WTC11 (cell line): ENCODE results near the gene PPOX. TPM values are rescaled to one million over a fixed set of nuclear protein-coding genes. Genes with fewer than 3 reads are reported as not detected.
A peak's percentile ranks its signal among the peaks of the same experiment; 100 is the strongest.

Experiments
- ATAC-seq: fragments of 200-7000 bp; cut with Tn5 transposase; 2 replicates; pipeline ENCODE4 v1.10.0; 2021; ENCODE audit warnings: mild to moderate bottlenecking, moderate library complexity
- CTCF ChIA-PET: fragments of 300-600 bp; sonication (Branson Sonifier 250); formaldehyde crosslinking; loops from one replicate; lab custom pipeline; 2021; ENCODE audit warnings: antibody characterized with exemption; lab: Charles Lee
- POLR2A ChIA-PET: fragments of 350-600 bp; sonication (Branson Sonifier 250); formaldehyde crosslinking; loops from one replicate; lab custom pipeline; 2021; ENCODE audit warnings: antibody characterized with exemption; lab: Charles Lee
- DNase-seq: peaks from one replicate; pipeline ENCODE4 v3.0.0; 2021; ENCODE audit warnings: low spot score
- H3K27ac Mint-ChIP-seq: 2 replicates; pipeline ENCODE4 v1.8.0; 2021; ENCODE audit warnings: mixed read lengths
- H3K27me3 Mint-ChIP-seq: 2 replicates; pipeline ENCODE4 v1.8.0; 2021; ENCODE audit warnings: low read depth, mild to moderate bottlenecking, moderate library complexity, mixed read lengths
- H3K36me3 Mint-ChIP-seq: 2 replicates; pipeline ENCODE4 v1.8.0; 2021; ENCODE audit warnings: mixed read lengths
- H3K4me1 Mint-ChIP-seq: 2 replicates; pipeline ENCODE4 v1.8.0; 2022; ENCODE audit warnings: mixed read lengths
- H3K4me3 Mint-ChIP-seq: 2 replicates; pipeline ENCODE4 v1.8.0; 2021; ENCODE audit warnings: mild to moderate bottlenecking, moderate library complexity, mixed read lengths
- H3K9me3 Mint-ChIP-seq: 2 replicates; pipeline ENCODE4 v1.8.0; 2021; ENCODE audit warnings: mixed read lengths
- E2F5 ChIP-seq: sonication (generic); formaldehyde crosslinking; IDR thresholded peaks from 2 replicates; pipeline ENCODE4 v1.8.1; 2022; ENCODE audit warnings: mild to moderate bottlenecking, moderate library complexity, missing genetic modification reagents
- EMX1 ChIP-seq: fragments of 250-450 bp; sonication (Bioruptor Pico); IDR thresholded peaks from 2 replicates; pipeline ENCODE4 v1.8.0; 2021; ENCODE audit warnings: mild to moderate bottlenecking
- ESRRA ChIP-seq: sonication (generic); formaldehyde crosslinking; IDR thresholded peaks from 2 replicates; pipeline ENCODE4 v1.8.1; 2022; ENCODE audit warnings: mild to moderate bottlenecking, missing genetic modification reagents, borderline replicate concordance
- GABPB1 ChIP-seq: sonication (generic); formaldehyde crosslinking; IDR thresholded peaks from 2 replicates; pipeline ENCODE4 v1.8.1; 2023; ENCODE audit warnings: mild to moderate bottlenecking, missing genetic modification reagents
- GTF2I ChIP-seq: fragments of 250-450 bp; sonication (Bioruptor Pico); conservative IDR thresholded peaks from 2 replicates; pipeline ENCODE4 v1.4.0; 2021; ENCODE audit warnings: mild to moderate bottlenecking
- KAT7 ChIP-seq: sonication (generic); formaldehyde crosslinking; IDR thresholded peaks from 2 replicates; pipeline ENCODE4 v1.8.1; 2023; ENCODE audit warnings: missing genetic modification reagents, mild to moderate bottlenecking, borderline replicate concordance
- MLX ChIP-seq: sonication (generic); formaldehyde crosslinking; IDR thresholded peaks from 2 replicates; pipeline ENCODE4 v1.8.1; 2023; ENCODE audit warnings: mild to moderate bottlenecking, missing genetic modification reagents, moderate library complexity
- MYBL2 ChIP-seq: sonication (generic); formaldehyde crosslinking; IDR thresholded peaks from 2 replicates; pipeline ENCODE4 v1.8.1; 2023; ENCODE audit warnings: mild to moderate bottlenecking, moderate library complexity, missing genetic modification reagents
- NFYB ChIP-seq: sonication (generic); formaldehyde crosslinking; conservative IDR thresholded peaks from 2 replicates; pipeline ENCODE4 v1.8.0; 2022; ENCODE audit warnings: low read depth, missing genetic modification reagents
- NR1H2 ChIP-seq: sonication (generic); formaldehyde crosslinking; IDR thresholded peaks from 2 replicates; pipeline ENCODE4 v1.9.0; 2021; ENCODE audit warnings: mild to moderate bottlenecking, moderate library complexity, missing genetic modification reagents
- NR2C2 ChIP-seq: sonication (generic); formaldehyde crosslinking; IDR thresholded peaks from 2 replicates; pipeline ENCODE4 v1.8.0; 2022; ENCODE audit warnings: mild to moderate bottlenecking, missing genetic modification reagents
- NR3C1 ChIP-seq: sonication (generic); formaldehyde crosslinking; conservative IDR thresholded peaks from 2 replicates; pipeline ENCODE4 v1.8.1; 2023; ENCODE audit warnings: low read depth, mild to moderate bottlenecking, missing genetic modification reagents
- PRRX2 ChIP-seq: fragments of 250-450 bp; sonication (Bioruptor Pico); IDR thresholded peaks from 2 replicates; pipeline ENCODE4 v1.8.0; 2021; ENCODE audit warnings: mild to moderate bottlenecking
- SOX15 ChIP-seq: fragments of 250-450 bp; sonication (Bioruptor Pico); IDR thresholded peaks from 2 replicates; pipeline ENCODE4 v1.9.0; 2021; ENCODE audit warnings: mild to moderate bottlenecking
- ZNF219 ChIP-seq: sonication (generic); formaldehyde crosslinking; IDR thresholded peaks from 2 replicates; pipeline ENCODE4 v1.8.0; 2023; ENCODE audit warnings: missing genetic modification reagents, mild to moderate bottlenecking, borderline replicate concordance
- ZNF232 ChIP-seq: sonication (generic); formaldehyde crosslinking; IDR thresholded peaks from 2 replicates; pipeline ENCODE4 v1.8.0; 2022; ENCODE audit warnings: mild to moderate bottlenecking, missing genetic modification reagents
- ZNF423 ChIP-seq: fragments of 250-450 bp; sonication (Bioruptor Pico); IDR thresholded peaks from 2 replicates; pipeline ENCODE4 v2.1.2; 2022; ENCODE audit warnings: mild to moderate bottlenecking, moderate library complexity
- ZNF671 ChIP-seq: fragments of 250-450 bp; sonication (Bioruptor Pico); IDR thresholded peaks from 2 replicates; pipeline ENCODE4 v1.8.0; 2021; ENCODE audit warnings: mild to moderate bottlenecking
- ZSCAN18 ChIP-seq: fragments of 250-450 bp; sonication (Bioruptor Pico); IDR thresholded peaks from 2 replicates; pipeline ENCODE4 v2.1.2; 2022; ENCODE audit warnings: mild to moderate bottlenecking, moderate library complexity
- total RNA-seq: library from RNA; stranded (reverse); gene quantifications from 3 replicates; pipeline ENCODE4 v1.2.3, GENCODE V29; 2021
- TF ChIP-seq, protein P1 (sequence below): sonication (generic); formaldehyde crosslinking; IDR thresholded peaks from 2 replicates; pipeline ENCODE4 v1.8.0; 2022; ENCODE audit warnings: mild to moderate bottlenecking, missing genetic modification reagents
- TF ChIP-seq, protein P2 (sequence below): sonication (generic); formaldehyde crosslinking; IDR thresholded peaks from 2 replicates; pipeline ENCODE4 v1.8.0; 2022; ENCODE audit warnings: mild to moderate bottlenecking, missing genetic modification reagents
- TF ChIP-seq, protein P3 (sequence below): sonication (generic); formaldehyde crosslinking; IDR thresholded peaks from 2 replicates; pipeline ENCODE4 v1.8.0; 2022; ENCODE audit warnings: missing genetic modification reagents
- TF ChIP-seq, protein P4 (sequence below): fragments of 250-450 bp; sonication (Bioruptor Pico); IDR thresholded peaks from 2 replicates; pipeline ENCODE4 v1.8.0; 2021; ENCODE audit warnings: mild to moderate bottlenecking

PPOX gene
- total RNA-seq, 1 experiment from 2014 or later: 44.8 TPM

GRCh38 chr1:161158316-161159010 lies 7.8 kb upstream of the PPOX start:
- H3K9me3 Mint-ChIP-seq: no peaks in the 10 kb centered on the region
- ChIA-PET POLR2A (no interaction called here), CTCF (interaction anchor here (0.6 to 1.7 kb wide), 6 partner anchors 7 to 227 kb away, joined by 3 to 6 read pairs (median 3); partner anchors contain the start of genes PPOX and TOMM40L)
- peak overlapping the region; percentile 84 for H3K27ac Mint-ChIP-seq
- no peak for ATAC-seq
- TF ChIP-seq NR2C2: no peak
- no peak for TF ChIP-seq EMX1 (CRISPR knock-in tag)
- no peak for TF ChIP-seq E2F5 (CRISPR knock-in tag)
- TF ChIP-seq KAT7 (CRISPR knock-in tag): no peak
- TF ChIP-seq ZNF219: no peak
- TF ChIP-seq, all 79 proteins: peak for 0
- DNase-seq: no peak
- H3K4me3 Mint-ChIP-seq: peak overlapping the region; percentile 84
- H3K27me3 Mint-ChIP-seq: no peaks in the 10 kb centered on the region
- H3K4me1 Mint-ChIP-seq: peaks cover 27% of the 10 kb centered on the region
- H3K36me3 Mint-ChIP-seq: peaks cover 12% of the 10 kb centered on the region

DNA sequence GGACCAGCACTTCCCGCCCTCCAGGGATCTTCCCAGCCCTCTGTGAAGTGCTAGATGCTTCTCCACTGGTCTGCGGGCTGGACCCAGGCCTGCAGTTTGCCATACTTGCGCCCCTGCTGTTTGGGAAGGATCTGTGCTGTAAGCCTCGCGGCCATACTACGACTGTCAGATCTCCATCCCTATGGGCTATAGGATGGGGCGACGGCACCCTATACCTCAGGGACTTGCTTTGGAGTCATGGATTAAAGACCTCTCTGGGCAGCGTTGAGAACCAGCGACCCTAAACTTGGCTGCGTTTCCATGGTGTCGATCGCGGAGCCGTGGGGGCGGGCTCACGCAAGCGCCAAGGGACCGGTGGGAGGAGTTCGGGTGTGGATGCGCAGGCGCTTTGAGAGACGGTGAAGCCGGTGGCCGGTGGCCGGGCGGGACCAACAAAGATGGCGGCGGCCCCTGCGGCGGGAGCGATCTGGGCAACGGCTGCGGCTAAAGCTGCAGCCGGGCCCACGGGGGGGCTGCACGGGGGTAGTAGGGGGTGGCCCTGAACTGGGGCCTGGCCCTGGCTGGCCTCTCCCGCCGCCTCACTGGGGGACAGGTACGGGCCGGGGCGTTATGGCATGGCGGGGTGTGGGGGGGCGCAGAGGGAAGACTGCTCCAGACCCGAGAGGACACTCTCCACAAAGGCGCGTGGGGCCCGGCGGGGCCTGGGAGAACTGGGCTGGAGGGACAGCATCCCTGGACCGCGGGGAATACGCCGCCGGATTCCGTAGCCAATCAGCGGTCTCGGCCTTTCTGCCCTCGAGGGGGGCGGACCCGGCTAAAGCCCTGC lies 6.9 kb upstream of the PPOX start, which contains the start of gene USP21:
TSS of gene USP21 (plus strand) at position 414 of the 826 bp plus-strand sequence. CDS start 1,141 bp downstream, outside the sequence.
- no peaks in the 10 kb centered on the region for H3K27me3 Mint-ChIP-seq
- peak within 1 kb of the TSS; percentile 84 for H3K4me3 Mint-ChIP-seq
- H3K9me3 Mint-ChIP-seq: no peaks in the 10 kb centered on the region
- peaks cover 27% of the 10 kb centered on the region for H3K4me1 Mint-ChIP-seq
- POLR2A ChIA-PET: no interaction called here
- ATAC-seq (peak; percentile 91), DNase-seq (peak; percentile 95)
- peaks cover 17% of the 10 kb centered on the region for H3K36me3 Mint-ChIP-seq
- CTCF ChIA-PET: interaction anchor here (0.6 to 1.7 kb wide), 5 partner anchors 12 to 226 kb away, joined by 3 to 6 read pairs (median 3); partner anchors contain the start of gene TOMM40L
- H3K27ac Mint-ChIP-seq: peak within 1 kb of the TSS; percentile 84
- no peak for TF ChIP-seq MLX
- TF ChIP-seq, protein P1, sequence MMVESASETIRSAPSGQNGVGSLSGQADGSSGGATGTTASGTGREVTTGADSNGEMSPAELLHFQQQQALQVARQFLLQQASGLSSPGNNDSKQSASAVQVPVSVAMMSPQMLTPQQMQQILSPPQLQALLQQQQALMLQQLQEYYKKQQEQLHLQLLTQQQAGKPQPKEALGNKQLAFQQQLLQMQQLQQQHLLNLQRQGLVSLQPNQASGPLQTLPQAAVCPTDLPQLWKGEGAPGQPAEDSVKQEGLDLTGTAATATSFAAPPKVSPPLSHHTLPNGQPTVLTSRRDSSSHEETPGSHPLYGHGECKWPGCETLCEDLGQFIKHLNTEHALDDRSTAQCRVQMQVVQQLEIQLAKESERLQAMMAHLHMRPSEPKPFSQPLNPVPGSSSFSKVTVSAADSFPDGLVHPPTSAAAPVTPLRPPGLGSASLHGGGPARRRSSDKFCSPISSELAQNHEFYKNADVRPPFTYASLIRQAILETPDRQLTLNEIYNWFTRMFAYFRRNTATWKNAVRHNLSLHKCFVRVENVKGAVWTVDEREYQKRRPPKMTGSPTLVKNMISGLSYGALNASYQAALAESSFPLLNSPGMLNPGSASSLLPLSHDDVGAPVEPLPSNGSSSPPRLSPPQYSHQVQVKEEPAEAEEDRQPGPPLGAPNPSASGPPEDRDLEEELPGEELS (CRISPR knock-in tag): no peak
- peak; percentile 38 for TF ChIP-seq GABPB1 (CRISPR knock-in tag)
- TF ChIP-seq MYBL2: peak; percentile 2; the same call in 1 of the 2 replicates
- TF ChIP-seq, protein P2, sequence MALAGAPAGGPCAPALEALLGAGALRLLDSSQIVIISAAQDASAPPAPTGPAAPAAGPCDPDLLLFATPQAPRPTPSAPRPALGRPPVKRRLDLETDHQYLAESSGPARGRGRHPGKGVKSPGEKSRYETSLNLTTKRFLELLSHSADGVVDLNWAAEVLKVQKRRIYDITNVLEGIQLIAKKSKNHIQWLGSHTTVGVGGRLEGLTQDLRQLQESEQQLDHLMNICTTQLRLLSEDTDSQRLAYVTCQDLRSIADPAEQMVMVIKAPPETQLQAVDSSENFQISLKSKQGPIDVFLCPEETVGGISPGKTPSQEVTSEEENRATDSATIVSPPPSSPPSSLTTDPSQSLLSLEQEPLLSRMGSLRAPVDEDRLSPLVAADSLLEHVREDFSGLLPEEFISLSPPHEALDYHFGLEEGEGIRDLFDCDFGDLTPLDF (CRISPR knock-in tag): no peak
- no peak for TF ChIP-seq ZNF671 (CRISPR knock-in tag)
- no peak for TF ChIP-seq NR1H2 (CRISPR knock-in tag)
- no peak for TF ChIP-seq ZNF423
- TF ChIP-seq, protein P3, sequence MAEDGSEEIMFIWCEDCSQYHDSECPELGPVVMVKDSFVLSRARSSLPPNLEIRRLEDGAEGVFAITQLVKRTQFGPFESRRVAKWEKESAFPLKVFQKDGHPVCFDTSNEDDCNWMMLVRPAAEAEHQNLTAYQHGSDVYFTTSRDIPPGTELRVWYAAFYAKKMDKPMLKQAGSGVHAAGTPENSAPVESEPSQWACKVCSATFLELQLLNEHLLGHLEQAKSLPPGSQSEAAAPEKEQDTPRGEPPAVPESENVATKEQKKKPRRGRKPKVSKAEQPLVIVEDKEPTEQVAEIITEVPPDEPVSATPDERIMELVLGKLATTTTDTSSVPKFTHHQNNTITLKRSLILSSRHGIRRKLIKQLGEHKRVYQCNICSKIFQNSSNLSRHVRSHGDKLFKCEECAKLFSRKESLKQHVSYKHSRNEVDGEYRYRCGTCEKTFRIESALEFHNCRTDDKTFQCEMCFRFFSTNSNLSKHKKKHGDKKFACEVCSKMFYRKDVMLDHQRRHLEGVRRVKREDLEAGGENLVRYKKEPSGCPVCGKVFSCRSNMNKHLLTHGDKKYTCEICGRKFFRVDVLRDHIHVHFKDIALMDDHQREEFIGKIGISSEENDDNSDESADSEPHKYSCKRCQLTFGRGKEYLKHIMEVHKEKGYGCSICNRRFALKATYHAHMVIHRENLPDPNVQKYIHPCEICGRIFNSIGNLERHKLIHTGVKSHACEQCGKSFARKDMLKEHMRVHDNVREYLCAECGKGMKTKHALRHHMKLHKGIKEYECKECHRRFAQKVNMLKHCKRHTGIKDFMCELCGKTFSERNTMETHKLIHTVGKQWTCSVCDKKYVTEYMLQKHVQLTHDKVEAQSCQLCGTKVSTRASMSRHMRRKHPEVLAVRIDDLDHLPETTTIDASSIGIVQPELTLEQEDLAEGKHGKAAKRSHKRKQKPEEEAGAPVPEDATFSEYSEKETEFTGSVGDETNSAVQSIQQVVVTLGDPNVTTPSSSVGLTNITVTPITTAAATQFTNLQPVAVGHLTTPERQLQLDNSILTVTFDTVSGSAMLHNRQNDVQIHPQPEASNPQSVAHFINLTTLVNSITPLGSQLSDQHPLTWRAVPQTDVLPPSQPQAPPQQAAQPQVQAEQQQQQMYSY: no peak
- TF ChIP-seq NFYB (CRISPR knock-in tag): peak; percentile 63
- no peak for TF ChIP-seq GTF2I (CRISPR knock-in tag)
- TF ChIP-seq ESRRA (CRISPR knock-in tag): no peak
- no peak for TF ChIP-seq PRRX2 (CRISPR knock-in tag)
- TF ChIP-seq, protein P4, sequence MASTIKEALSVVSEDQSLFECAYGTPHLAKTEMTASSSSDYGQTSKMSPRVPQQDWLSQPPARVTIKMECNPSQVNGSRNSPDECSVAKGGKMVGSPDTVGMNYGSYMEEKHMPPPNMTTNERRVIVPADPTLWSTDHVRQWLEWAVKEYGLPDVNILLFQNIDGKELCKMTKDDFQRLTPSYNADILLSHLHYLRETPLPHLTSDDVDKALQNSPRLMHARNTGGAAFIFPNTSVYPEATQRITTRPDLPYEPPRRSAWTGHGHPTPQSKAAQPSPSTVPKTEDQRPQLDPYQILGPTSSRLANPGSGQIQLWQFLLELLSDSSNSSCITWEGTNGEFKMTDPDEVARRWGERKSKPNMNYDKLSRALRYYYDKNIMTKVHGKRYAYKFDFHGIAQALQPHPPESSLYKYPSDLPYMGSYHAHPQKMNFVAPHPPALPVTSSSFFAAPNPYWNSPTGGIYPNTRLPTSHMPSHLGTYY: 0 out of 2 replicates have a peak, but pooled peaks have one; percentile 59
- TF ChIP-seq ZNF219: no peak
- no peak for TF ChIP-seq ZSCAN18
- no peak for TF ChIP-seq NR3C1
- no peak for TF ChIP-seq ZNF232 (CRISPR knock-in tag)
- TF ChIP-seq SOX15 (CRISPR knock-in tag): no peak
